SK-N-SH (cell line): ENCODE measurements around the gene CRK.
"Not testable (repeated sequence)": the region's sequence is repeated elsewhere in the genome, so short reads cannot be mapped to it uniquely, and the experiment has no call there.

ENCODE experiments used
- EP300 ChIP-seq, 2 experiments: IDR thresholded peaks; 2 replicates each; pipeline versions ENCODE4 v1.4.0 to v1.6.1; 2012; ENCODE audit warnings: borderline replicate concordance in 1 of 2, low read depth in 1 of 2, low read length in 1 of 2
- FOXM1 ChIP-seq: IDR thresholded peaks from 2 replicates; pipeline ENCODE4 v1.4.0; 2012; ENCODE audit warnings: low read depth, mild to moderate bottlenecking
- POLR2AphosphoS5 ChIP-seq: IDR thresholded peaks from 2 replicates; pipeline ENCODE4 v1.6.1; 2012; ENCODE audit warnings: low read depth, low read length

- TF ChIP-seq EP300 (IDR thresholded peaks at IDR 0.05; ENCODE audit: borderline replicate concordance in 1 of 2, low read depth in 1 of 2, low read length in 1 of 2); FOXM1; POLR2AphosphoS5: not testable (repeated sequence)
These were observed 5.8 kb downstream of the CRK start for GRCh38 chr17:1450261-1450660.
